LNCaP clone FGC (cell line): ENCODE data around the gene PTGES2.
A peak's percentile ranks its signal among the peaks of the same experiment; 100 is the strongest.

Experiments used
- DNase-seq: peaks from one replicate; pipeline ENCODE4 v3.0.0-alpha.2; 2011; ENCODE audit warnings: low read depth
- H3K4me3 ChIP-seq: 2 replicates; pipeline ENCODE4 v1.5.1; 2011; ENCODE audit warnings: mild to moderate bottlenecking, low read depth, low read length, control low read depth
- CTCF ChIP-seq: IDR thresholded peaks from 2 replicates; pipeline ENCODE4 v1.5.1; 2012; ENCODE audit warnings: mild to moderate bottlenecking; ENCODE audit not compliant: control insufficient read depth, insufficient read depth; ENCODE audit errors: extremely low read depth

PTGES2 gene

GRCh38 chr9:128103589-128103962 lies 24.0 kb downstream of the PTGES2 start:
- peak; percentile 48 for TF ChIP-seq CTCF
- no peak for DNase-seq
- H3K4me3 ChIP-seq, result no peak overlapping the region

GRCh38 chr9:128102861-128103588 lies 24.5 kb downstream of the PTGES2 start:
- H3K4me3 ChIP-seq, result no peak overlapping the region
- no peak for TF ChIP-seq CTCF
- peak; percentile 93 for DNase-seq

- DNase-seq, result no peak
- no peak for TF ChIP-seq CTCF
- no peak overlapping the region for H3K4me3 ChIP-seq
Measured at GRCh38 chr9:128102196-128102595, 25.3 kb downstream of the PTGES2 start.

- H3K4me3 ChIP-seq, result no peak overlapping the region
- DNase-seq, result no peak
- TF ChIP-seq CTCF, result no peak
Measured at GRCh38 chr9:128101690-128102089, 25.8 kb downstream of the PTGES2 start.

- no peak overlapping the region for H3K4me3 ChIP-seq
- DNase-seq, result no peak
- no peak for TF ChIP-seq CTCF
Measured at GRCh38 chr9:128101231-128101661, 26.3 kb downstream of the PTGES2 start.

GRCh38 chr9:128100581-128100980 lies 26.9 kb downstream of the PTGES2 start:
- no peak overlapping the region for H3K4me3 ChIP-seq
- no peak for DNase-seq
- TF ChIP-seq CTCF, result no peak

- TF ChIP-seq CTCF, result no peak
- DNase-seq, result no peak
- peak overlapping the region; percentile 55 for H3K4me3 ChIP-seq
Measured at GRCh38 chr9:128099932-128100491, 27.5 kb downstream of the PTGES2 start.
